ENCODE results near the gene IVL. TPM values are rescaled to one million over a fixed set of nuclear protein-coding genes. Genes with fewer than 3 reads are reported as not detected.

The IVL gene
- total RNA-seq, 2 experiments from 2014 or later: not detected

GRCh38 chr1:152886758-152887409 is 21.5 kb upstream of the IVL start:
- ChIA-PET CTCF (no interaction called here), POLR2A (no interaction called here)

GRCh38 chr1:152888126-152888525 is 20.2 kb upstream of the IVL start:
- ChIA-PET POLR2A (no interaction called here), CTCF (no interaction called here)

- POLR2A ChIA-PET: no interaction called here
- CTCF ChIA-PET: no interaction called here
Observed at GRCh38 chr1:152899027-152899426, 9.3 kb upstream of the IVL start.

GRCh38 chr1:152899883-152900282 is 8.5 kb upstream of the IVL start:
- ChIA-PET POLR2A (no interaction called here), CTCF (no interaction called here)

- ChIA-PET CTCF (no interaction called here), POLR2A (no interaction called here)
Observed at GRCh38 chr1:152901631-152902030, 6.7 kb upstream of the IVL start.

- POLR2A ChIA-PET: no interaction called here
- CTCF ChIA-PET: no interaction called here
Observed at GRCh38 chr1:152902636-152903035, 5.7 kb upstream of the IVL start.

- POLR2A ChIA-PET: no interaction called here
- CTCF ChIA-PET: no interaction called here
Observed at GRCh38 chr1:152904688-152905440, 3.5 kb upstream of the IVL start.

- ChIA-PET POLR2A (no interaction called here), CTCF (no interaction called here)
Observed at GRCh38 chr1:152906023-152906565, 2.3 kb upstream of the IVL start.

- POLR2A ChIA-PET: no interaction called here
- CTCF ChIA-PET: no interaction called here
Observed at GRCh38 chr1:152909206-152909605, 860 bp downstream of the IVL start.

GRCh38 chr1:152912471-152912870 is 4.1 kb downstream of the IVL start:
- POLR2A ChIA-PET: no interaction called here
- CTCF ChIA-PET: no interaction called here

- ChIA-PET POLR2A (no interaction called here), CTCF (no interaction called here)
Observed at GRCh38 chr1:152912900-152913299, 4.6 kb downstream of the IVL start.

GRCh38 chr1:152917794-152918193 is 9.4 kb downstream of the IVL start:
- CTCF ChIA-PET: no interaction called here
- POLR2A ChIA-PET: no interaction called here

- ChIA-PET POLR2A (no interaction called here), CTCF (no interaction called here)
Observed at GRCh38 chr1:152919071-152919470, 10.7 kb downstream of the IVL start.

GRCh38 chr1:152924191-152924590 is 15.8 kb downstream of the IVL start:
- CTCF ChIA-PET: no interaction called here

GRCh38 chr1:152926091-152926490 is 17.7 kb downstream of the IVL start:
- ChIA-PET POLR2A (no interaction called here), CTCF (no interaction called here)

More at GRCh38 chr1:152924191-152924590, 15.8 kb downstream of the IVL start:
- POLR2A ChIA-PET: no interaction called here

GRCh38 chr1:152928671-152929070 is 20.3 kb downstream of the IVL start:
- ChIA-PET CTCF (no interaction called here), POLR2A (no interaction called here)

- ChIA-PET CTCF (no interaction called here), POLR2A (no interaction called here)
Observed at GRCh38 chr1:152932170-152932811, 23.9 kb downstream of the IVL start.

- ChIA-PET CTCF (no interaction called here), POLR2A (no interaction called here)
Observed at GRCh38 chr1:152933196-152933595, 24.9 kb downstream of the IVL start.

- POLR2A ChIA-PET: no interaction called here
- CTCF ChIA-PET: no interaction called here
Observed at GRCh38 chr1:152940614-152941013, 32.3 kb downstream of the IVL start.

- ChIA-PET POLR2A (no interaction called here), CTCF (no interaction called here)
Observed at GRCh38 chr1:152941037-152941711, 32.8 kb downstream of the IVL start.

- CTCF ChIA-PET: no interaction called here
- POLR2A ChIA-PET: no interaction called here
Observed at GRCh38 chr1:152942161-152942560, 33.8 kb downstream of the IVL start.

All from activated CD8-positive, alpha-beta memory T cell treated with anti-CD3 and anti-CD28 coated beads for 36 hours (primary cell).